Omental fat pad (tissue), 4 donors: Measurements from ENCODE around the gene MAU2. TPM values are rescaled to one million over a fixed set of nuclear protein-coding genes. Genes with fewer than 3 reads are reported as not detected.
"Not testable (repeated sequence)": the region's sequence is repeated elsewhere in the genome, so short reads cannot be mapped to it uniquely, and the experiment has no call there.

ENCODE experiments used
- ATAC-seq: fragments of 150-250 bp; one replicate; pipeline ENCODE4 v1.9.1; 2016; ENCODE audit warnings: mild to moderate bottlenecking, moderate library complexity; ENCODE audit not compliant: low FRiP score
- DNase-seq: peaks from one replicate; pipeline ENCODE4 v3.0.0-alpha.2; 2019; ENCODE audit warnings: low spot score
- CTCF ChIP-seq, 3 donors: fragments of 450-650 bp; IDR thresholded peaks; one replicate each; pipeline ENCODE4 v1.5.1; 2016 to 2017; ENCODE audit warnings: antibody characterized with exemption in 3 of 3, mild to moderate bottlenecking in 3 of 3, moderate library complexity in 2 of 3
- total RNA-seq, 4 donors: library from RNA; depleted of rRNA; stranded (reverse); fragments of >200 nt; gene quantifications; one replicate each; pipeline ENCODE4 v1.1.0, GENCODE V29; 2016

The MAU2 gene
- total RNA-seq, 4 donors from 2014 or later = 27.6 to 78.5 (median 44.3) TPM

- no peak for DNase-seq
- TF ChIP-seq CTCF (IDR thresholded peaks at IDR 0.05) = no peak
- ATAC-seq = no peak
These were observed 66.5 kb downstream of the MAU2 start for GRCh38 chr19:19387108-19387507.

- TF ChIP-seq CTCF (IDR thresholded peaks at IDR 0.05) = no peak
- no peak for ATAC-seq
These were observed 68.2 kb downstream of the MAU2 start for GRCh38 chr19:19388568-19389555.

GRCh38 chr19:19389683-19390082, 69.1 kb downstream of the MAU2 start:
- not testable (repeated sequence) for DNase-seq, ATAC-seq

More at GRCh38 chr19:19388568-19389555, 68.2 kb downstream of the MAU2 start:
- DNase-seq = no peak

GRCh38 chr19:19394333-19394732, 73.7 kb downstream of the MAU2 start:
- DNase-seq, ATAC-seq: not testable (repeated sequence)

GRCh38 chr19:19399733-19400433, 79.3 kb downstream of the MAU2 start:
- no peak for ATAC-seq
- no peak for TF ChIP-seq CTCF (IDR thresholded peaks at IDR 0.05)
- DNase-seq = no peak

- no peak for TF ChIP-seq CTCF (IDR thresholded peaks at IDR 0.05)
- DNase-seq (no peak), ATAC-seq (peak; percentile 8)
These were observed 82.2 kb downstream of the MAU2 start for GRCh38 chr19:19402656-19403372.

- DNase-seq (no peak), ATAC-seq (peak; percentile 10)
- TF ChIP-seq CTCF (IDR thresholded peaks at IDR 0.05) = no peak
These were observed 82.8 kb downstream of the MAU2 start for GRCh38 chr19:19403373-19403901.
